Tibial nerve (tissue), 4 donors: ENCODE results near the gene LGR6.
"Not testable (repeated sequence)": the region's sequence is repeated elsewhere in the genome, so short reads cannot be mapped to it uniquely, and the experiment has no call there.

ENCODE experiments used
- CTCF ChIP-seq, 5 experiments: fragments of 200-600 bp in 3 of 5; fragments of 450-650 bp in 2 of 5; sonication (generic) in 3 of 5; IDR thresholded peaks; one replicate each; pipeline ENCODE4 v1.5.1; 2016 to 2019; ENCODE audit warnings: antibody characterized with exemption in 5 of 5, mild to moderate bottlenecking in 3 of 5, moderate library complexity in 2 of 5
- EP300 ChIP-seq, 2 donors: sonication (generic); formaldehyde crosslinking; IDR thresholded peaks; one replicate each; pipeline ENCODE4 v1.6.1; 2017; ENCODE audit warnings: antibody characterized with exemption in 2 of 2, mild to moderate bottlenecking in 1 of 2
- POLR2A ChIP-seq, 2 donors: fragments of 450-650 bp; IDR thresholded peaks; one replicate each; pipeline ENCODE4 v1.6.1; 2017; ENCODE audit warnings: antibody characterized with exemption in 2 of 2, mild to moderate bottlenecking in 2 of 2, moderate library complexity in 2 of 2

GRCh38 chr1:202191391-202191790 is 2.2 kb upstream of the LGR6 start:
- not testable (repeated sequence) for TF ChIP-seq CTCF, POLR2A, EP300 (IDR thresholded peaks at IDR 0.05)
